HL-60/S4 treated with retinoic acid at 250 ng/mL for 4 days and 3 days (cell line): ENCODE data around the gene ANO5.

Source experiments
- in situ Hi-C: fragments of 300-500 bp; cut with MboI; formaldehyde crosslinking; loops from 2 replicates; pipeline ENCODE4 v1.7.0; 2022; ENCODE audit warnings: low sequenced_read_pairs

Gene ANO5

DNA sequence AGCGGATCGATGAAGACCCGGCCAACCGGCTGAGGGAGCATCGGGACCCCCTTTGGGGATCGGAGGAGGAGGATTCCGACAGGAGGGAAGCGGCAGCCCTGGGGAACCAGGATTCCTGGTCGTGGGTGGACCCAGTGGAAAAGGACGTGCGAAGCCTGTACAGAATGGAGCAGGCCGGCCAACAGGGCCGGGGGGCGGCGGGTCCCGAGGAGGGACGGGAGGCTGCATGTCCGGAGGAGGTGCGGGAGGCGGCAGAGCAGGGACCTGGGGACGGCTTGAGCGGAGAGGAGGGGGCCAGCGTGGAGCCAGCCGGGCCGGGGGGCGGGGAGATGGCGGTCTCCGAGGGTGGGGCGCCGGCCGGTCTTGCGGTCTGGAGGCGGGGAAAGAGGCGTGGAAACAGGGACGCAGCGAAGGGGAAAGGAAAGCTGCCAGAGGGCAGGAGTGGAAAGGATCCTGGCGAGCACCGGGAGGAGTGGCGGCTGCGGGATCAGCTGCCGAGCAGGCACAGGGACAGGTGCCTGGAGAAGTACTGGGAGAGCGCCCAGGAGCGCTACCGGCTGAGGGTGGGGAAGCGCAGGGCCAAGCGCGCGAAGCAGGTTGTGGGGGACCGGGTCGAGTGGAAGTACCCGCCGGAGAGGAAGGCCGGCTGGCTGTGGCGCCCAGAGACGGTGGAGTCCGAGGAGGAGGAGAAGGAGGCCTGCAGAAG is at the start of gene ANO5:
ANO5 (plus strand) TSS at position 444 of the 706 bp plus-strand sequence. CDS start 408 bp downstream, outside the sequence.
- in situ Hi-C loops: no loop called here

GRCh38 chr11:22151649-22152197 is 41.2 kb upstream of the ANO5 start:
- in situ Hi-C loops: no loop called here

- in situ Hi-C loops: no loop called here
Observed at GRCh38 chr11:22157531-22157930, 35.4 kb upstream of the ANO5 start.

DNA sequence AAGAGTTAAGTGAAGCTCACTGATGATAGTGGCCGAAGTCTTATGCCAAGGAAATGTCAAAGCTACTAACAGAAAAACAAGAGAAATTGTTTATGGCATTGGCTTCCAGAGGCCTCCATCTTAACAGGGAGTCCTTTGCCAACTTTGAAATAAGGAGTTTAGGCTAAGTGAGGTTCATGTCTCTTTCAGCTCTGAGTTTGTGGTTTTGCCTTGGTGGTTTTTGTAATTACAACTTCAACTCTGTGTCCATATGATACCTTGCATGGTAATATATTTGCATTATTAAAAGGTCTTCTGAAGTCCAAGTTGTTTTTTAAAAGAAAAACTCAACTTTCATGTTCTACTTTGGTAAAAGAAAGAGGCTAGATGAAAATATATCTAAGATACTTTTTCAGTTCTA is 31.4 kb upstream of the ANO5 start:
- in situ Hi-C loops: no loop called here

DNA sequence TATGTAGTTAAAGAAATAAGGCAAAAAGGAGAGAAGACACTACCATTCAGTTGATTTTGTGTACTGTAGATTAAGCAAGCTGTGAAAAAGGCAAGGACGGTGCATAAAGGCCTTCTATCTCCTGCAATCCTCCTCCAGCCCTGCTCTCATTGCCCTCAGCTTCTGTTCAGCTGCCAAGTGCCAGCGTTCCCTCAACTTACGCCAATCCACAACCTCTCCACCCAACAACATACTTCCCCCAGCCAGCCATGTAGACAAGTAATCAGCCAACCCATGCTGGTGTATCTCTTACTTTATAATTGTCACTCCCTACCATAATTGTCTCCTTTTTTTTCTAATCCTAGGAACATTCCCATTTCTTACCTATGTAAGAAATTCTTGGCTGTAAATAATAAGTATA is 30.1 kb upstream of the ANO5 start:
- in situ Hi-C loops: no loop called here

- in situ Hi-C loops: no loop called here
Observed at GRCh38 chr11:22163394-22163797, 29.5 kb upstream of the ANO5 start.

DNA sequence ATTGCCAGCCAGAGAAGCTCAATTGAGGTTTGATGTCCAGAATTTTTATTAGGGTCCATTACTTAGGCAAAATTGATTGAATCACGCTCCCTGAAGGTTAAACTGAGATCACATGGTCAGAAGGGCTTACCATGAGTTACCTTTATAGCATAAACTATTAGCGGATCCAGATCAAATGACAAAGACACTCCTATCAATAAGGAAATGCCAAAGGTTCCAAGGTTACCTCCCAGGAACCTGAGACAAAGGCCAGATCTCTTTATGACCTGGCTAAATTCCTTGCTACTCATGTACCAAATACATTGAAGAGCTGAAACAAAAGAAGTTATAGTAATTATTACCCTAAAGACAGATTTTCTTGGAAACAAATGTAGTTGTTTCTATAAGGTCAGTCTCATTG is 27.8 kb upstream of the ANO5 start:
- in situ Hi-C loops: no loop called here

GRCh38 chr11:22165759-22166513 is 26.9 kb upstream of the ANO5 start:
- in situ Hi-C loops: no loop called here

DNA sequence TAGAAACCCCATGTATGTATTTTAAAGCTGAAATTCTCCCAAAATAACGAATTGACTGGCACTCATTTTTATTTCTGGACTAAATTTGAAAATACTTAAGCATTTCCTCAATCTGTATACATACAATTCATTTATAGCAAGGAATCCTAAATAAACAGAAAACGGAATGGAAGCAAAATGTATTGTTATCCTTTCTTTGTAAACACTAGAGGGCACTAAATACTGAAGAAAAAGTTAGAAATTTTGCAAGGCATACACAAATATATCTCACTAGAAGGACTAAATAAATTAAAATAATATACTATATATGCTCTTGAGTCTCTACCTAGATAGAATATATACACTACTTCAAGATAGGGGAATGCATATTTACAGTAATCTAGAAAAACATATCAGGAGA is 23.1 kb upstream of the ANO5 start:
- in situ Hi-C loops: no loop called here

GRCh38 chr11:22173532-22173931 is 19.4 kb upstream of the ANO5 start:
- in situ Hi-C loops: no loop called here

GRCh38 chr11:22177186-22177585 is 15.7 kb upstream of the ANO5 start:
- in situ Hi-C loops: no loop called here

GRCh38 chr11:22179626-22180025 is 13.3 kb upstream of the ANO5 start:
- in situ Hi-C loops: no loop called here

GRCh38 chr11:22180131-22180530 is 12.8 kb upstream of the ANO5 start:
- in situ Hi-C loops: no loop called here

DNA sequence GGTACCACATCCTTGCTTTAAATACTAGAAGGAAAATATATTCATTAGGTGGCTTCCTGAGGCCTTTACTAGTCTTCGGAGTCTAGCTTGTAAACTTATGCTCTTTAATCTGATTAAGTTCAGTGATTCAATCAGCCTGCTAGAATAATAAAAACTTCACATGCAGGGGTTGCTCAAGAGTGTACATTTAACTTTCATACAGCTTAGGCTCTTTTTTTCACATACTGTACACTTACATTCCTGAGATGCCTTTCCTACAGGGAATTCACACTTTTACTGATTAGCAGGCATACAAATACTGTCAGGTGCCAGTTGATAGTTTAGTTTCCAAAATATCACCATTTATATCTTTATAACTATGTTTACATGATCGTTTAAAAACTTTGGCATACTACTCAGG is 3.2 kb upstream of the ANO5 start:
- in situ Hi-C loops: no loop called here

- in situ Hi-C loops: no loop called here
Observed at GRCh38 chr11:22190827-22191463, 1.9 kb upstream of the ANO5 start.

DNA sequence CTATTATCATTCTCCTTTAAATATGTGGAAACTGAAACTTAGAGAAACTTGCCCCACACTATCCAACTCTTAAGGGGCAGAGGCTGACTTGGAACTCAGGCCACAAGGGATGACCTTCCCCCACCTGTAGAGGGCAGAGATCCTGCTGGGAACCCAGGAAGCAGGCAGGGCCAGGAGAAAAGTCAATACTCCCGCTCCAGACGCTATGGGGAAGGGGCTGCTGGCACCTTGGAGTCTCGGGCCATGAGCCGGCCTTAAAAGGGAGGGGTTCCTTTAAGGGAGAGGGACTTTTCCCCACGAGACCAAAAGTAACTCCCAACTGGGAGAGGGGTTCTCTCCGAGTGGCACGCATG is 620 bp upstream of the ANO5 start:
- in situ Hi-C loops: no loop called here

DNA sequence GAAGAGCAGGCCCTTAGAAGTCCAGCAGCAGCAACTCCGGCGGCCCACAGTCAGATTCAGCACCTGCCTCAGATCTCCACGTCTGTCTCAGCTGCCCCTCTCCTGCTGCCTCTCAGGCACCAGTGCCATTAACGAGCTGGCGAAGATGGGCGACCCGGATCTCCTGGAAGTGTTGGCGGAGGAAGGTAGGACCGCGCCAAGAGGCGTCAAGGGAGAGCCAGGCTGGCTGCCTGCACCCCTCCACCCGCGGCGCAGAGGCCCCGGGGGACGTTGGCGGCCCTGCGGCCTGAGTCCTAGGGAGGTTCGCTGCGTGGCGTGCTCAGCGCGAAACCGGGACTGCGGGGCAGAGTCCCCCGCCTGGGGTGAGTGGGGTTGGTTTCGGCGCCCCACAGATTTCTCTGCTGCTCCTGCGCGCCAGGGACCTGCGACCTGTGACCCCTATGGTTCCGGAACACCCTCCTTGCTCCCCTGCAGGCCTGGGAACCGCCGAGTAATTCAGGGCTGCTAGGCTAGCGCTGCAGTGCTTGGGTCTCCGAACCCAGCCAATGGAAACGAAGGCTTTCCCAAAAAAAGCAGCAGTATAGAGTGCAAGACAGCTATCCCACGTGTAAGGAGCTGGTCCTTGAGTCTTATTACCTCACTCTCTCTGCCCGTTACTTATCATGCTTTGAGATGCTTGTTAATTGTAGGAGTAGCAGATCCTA is 615 bp downstream of the ANO5 start:
- in situ Hi-C loops: no loop called here

- in situ Hi-C loops: no loop called here
Observed at GRCh38 chr11:22194306-22194705, 1.4 kb downstream of the ANO5 start.

DNA sequence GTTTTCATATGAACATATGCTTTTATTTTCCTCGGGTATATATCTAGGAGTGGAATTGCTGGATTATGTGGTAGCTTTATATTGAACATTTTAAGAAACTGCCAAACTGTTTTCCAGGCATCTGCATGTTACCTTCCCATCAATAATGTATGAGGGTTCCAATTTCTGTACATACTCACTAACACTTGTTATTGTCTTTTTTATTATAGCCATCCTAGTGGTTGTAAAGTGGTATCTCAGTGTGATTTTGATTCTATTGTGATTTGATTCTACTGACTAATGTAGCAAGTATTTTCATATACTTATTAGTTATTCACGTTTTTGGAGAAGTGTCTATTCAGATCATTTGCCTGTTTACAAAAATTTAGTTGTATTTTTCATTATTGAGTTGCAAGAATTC is 2.0 kb downstream of the ANO5 start:
- in situ Hi-C loops: no loop called here

GRCh38 chr11:22197139-22198005 is 4.5 kb downstream of the ANO5 start:
- in situ Hi-C loops: no loop called here
